Common myeloid progenitor, CD34-positive (primary cell): ENCODE data around the gene BCLAF1.

ENCODE experiments used
- CTCF ChIA-PET: fragments of 350-600 bp; sonication (Branson Sonifier 250); formaldehyde crosslinking; loops from one replicate; lab custom pipeline; 2021; ENCODE audit warnings: antibody characterized with exemption; lab: Charles Lee
- POLR2A ChIA-PET: fragments of 350-600 bp; sonication (Branson Sonifier 250); formaldehyde crosslinking; loops from one replicate; lab custom pipeline; 2021; ENCODE audit warnings: antibody characterized with exemption; lab: Charles Lee
- DNase-seq, 3 donors: peaks; one replicate each; pipeline versions ENCODE4 v3.0.0 to v3.0.0-alpha.2; 2013
- H3K27ac ChIP-seq, 2 experiments: 1 replicate in 1 of 2; 2 replicates in 1 of 2; pipeline ENCODE4 v1.7.0; 2013; ENCODE audit warnings: inconsistent platforms in 2 of 2, low read length in 2 of 2, mild to moderate bottlenecking in 2 of 2, low read depth in 1 of 2, moderate library complexity in 1 of 2; ENCODE audit not compliant: severe bottlenecking in 2 of 2, insufficient read depth in 1 of 2, poor library complexity in 1 of 2
- H3K27me3 ChIP-seq, 5 experiments: replicated peaks in 2 of 5; 1 replicate in 3 of 5; 2 replicates in 2 of 5; pipeline versions ENCODE4 v1.6.1 to v1.7.0; 2013; ENCODE audit warnings: low read length in 4 of 5, mild to moderate bottlenecking in 2 of 5, moderate library complexity in 2 of 5, inconsistent platforms in 1 of 5; ENCODE audit not compliant: insufficient read depth in 5 of 5, control insufficient read depth in 4 of 5
- H3K36me3 ChIP-seq, 4 experiments: 1 replicate in 2 of 4; 2 replicates in 2 of 4; pipeline versions ENCODE4 v1.6.1 to v1.7.0; 2013; ENCODE audit warnings: low read length in 3 of 4, control low read depth in 1 of 4, mild to moderate bottlenecking in 1 of 4; ENCODE audit not compliant: control insufficient read depth in 4 of 4, insufficient read depth in 4 of 4
- H3K4me1 ChIP-seq, 4 experiments: 1 replicate in 3 of 4; 2 replicates in 1 of 4; pipeline versions ENCODE4 v1.6.1 to v1.7.1; 2013; ENCODE audit warnings: low read length in 3 of 4, mild to moderate bottlenecking in 3 of 4, control low read depth in 1 of 4, inconsistent platforms in 1 of 4, moderate library complexity in 1 of 4; ENCODE audit not compliant: control insufficient read depth in 4 of 4, insufficient read depth in 4 of 4; ENCODE audit errors: control extremely low read depth in 1 of 4
- H3K4me3 ChIP-seq, 7 experiments: 1 replicate in 4 of 7; 2 replicates in 3 of 7; pipeline versions ENCODE4 v1.5.1 to v1.7.0; 2013; ENCODE audit warnings: mild to moderate bottlenecking in 7 of 7, low read length in 6 of 7, moderate library complexity in 6 of 7, inconsistent platforms in 2 of 7, low read depth in 2 of 7, control low read depth in 1 of 7; ENCODE audit not compliant: insufficient read depth in 4 of 7, control insufficient read depth in 1 of 7; ENCODE audit errors: extremely low read depth in 1 of 7
- H3K9me3 ChIP-seq, 5 experiments: 1 replicate in 4 of 5; 2 replicates in 1 of 5; pipeline versions ENCODE4 v1.6.1 to v1.7.1; 2013; ENCODE audit warnings: low read length in 4 of 5, mild to moderate bottlenecking in 2 of 5, inconsistent platforms in 1 of 5, low read depth in 1 of 5, moderate library complexity in 1 of 5; ENCODE audit not compliant: control insufficient read depth in 4 of 5, insufficient read depth in 2 of 5; ENCODE audit errors: control extremely low read depth in 1 of 5
- WGBS: methylation state at CpG from one replicate; pipeline ENCODE4 v1.1.5; 2013; ENCODE audit not compliant: insufficient coverage; 5-methylcytosine and 5-hydroxymethylcytosine counted together

The BCLAF1 gene

DNA sequence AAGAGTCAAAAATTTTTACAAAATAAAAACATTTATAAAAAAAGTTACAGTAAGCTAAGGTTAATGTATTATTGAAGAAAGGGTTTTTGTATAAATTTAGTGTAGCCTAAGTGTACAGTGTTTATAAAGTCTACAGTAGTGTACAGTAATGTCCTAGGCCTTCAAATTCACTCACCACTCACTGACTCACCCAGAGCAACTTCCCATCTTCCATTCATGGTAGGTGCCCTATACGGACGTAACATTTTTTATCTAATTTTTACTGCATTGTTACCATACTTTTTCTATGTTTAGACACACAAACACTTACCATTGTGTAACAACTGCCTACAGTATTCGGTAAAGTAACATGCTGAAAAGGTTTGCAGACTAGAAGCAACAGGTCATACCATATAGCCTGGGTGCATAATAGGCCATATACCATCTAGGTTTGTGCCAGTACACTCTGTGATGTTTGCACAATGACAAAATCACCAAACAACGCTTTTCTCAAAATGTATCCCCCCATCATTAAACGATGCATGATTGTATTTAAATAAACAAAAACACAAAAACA lies 45.5 kb downstream of the BCLAF1 start:
- H3K4me3 ChIP-seq, result no peak overlapping the region
- CTCF ChIA-PET, result interaction anchor here (1.5 kb wide), 1 partner anchor 18 kb away, joined by 6 read pairs; no protein-coding TSS in a partner anchor
- POLR2A ChIA-PET, result no interaction called here
- H3K36me3 ChIP-seq, result peaks cover 0 to 27% (median 6%) of the 10 kb centered on the region in 4 experiments
- 100% methylated on average over 1 of the region's 5 CpGs for WGBS
- DNase-seq, result no peak
- H3K4me1 ChIP-seq, result peaks cover 0 to 3% (median 1%) of the 10 kb centered on the region in 4 experiments
- H3K27me3 ChIP-seq, result no peaks in the 10 kb centered on the region
- H3K9me3 ChIP-seq, result no peaks in the 10 kb centered on the region
- no peak overlapping the region for H3K27ac ChIP-seq

DNA sequence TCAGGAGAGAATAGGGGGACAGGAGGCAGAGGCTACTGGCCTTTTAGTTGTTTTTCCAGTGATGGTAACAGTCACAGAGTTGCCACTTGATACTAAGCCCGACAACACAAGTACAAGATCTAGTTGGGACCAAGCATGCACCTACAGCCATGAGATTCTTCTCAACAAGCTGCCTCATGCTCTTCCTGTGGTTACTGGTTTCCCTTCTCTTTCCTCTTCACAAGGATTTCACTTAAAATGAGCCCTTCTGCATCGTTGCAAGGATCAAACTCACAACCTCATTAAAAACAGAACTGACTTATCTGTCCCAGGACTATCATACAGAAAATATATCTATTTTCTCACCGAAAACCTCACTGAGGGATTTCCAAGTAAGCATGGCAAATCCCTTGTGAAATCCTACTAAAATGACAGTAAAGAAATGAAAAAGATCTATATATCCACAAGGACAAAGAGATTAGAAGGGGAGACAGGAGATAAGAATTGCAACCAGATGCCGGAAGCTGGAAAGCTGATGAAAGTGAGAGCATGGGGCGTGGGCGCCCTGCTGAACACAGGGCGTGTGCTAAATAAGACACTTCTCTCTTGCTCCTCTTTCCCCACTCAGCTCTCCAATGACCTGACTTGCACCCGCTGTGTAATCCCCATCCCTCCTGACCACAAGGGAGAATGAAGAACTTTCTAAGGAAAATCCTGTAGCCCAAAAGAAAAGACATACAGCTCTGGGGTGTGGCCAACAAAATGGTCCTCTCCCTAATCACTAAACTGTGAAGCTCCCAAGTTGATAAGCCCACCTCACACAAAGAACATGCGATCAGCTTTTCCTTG lies 53.0 kb downstream of the BCLAF1 start:
- WGBS, result 46% methylated on average over 5 of the region's 9 CpGs
- H3K9me3 ChIP-seq, result no peaks in the 10 kb centered on the region
- peak in 2 of 3 donors; percentile 48 to 57 for DNase-seq
- ChIA-PET POLR2A (no interaction called here), CTCF (interaction anchor here (0.8 to 1.8 kb wide), 4 partner anchors 10 to 81 kb away, joined by 3 to 8 read pairs (median 4); no protein-coding TSS in a partner anchor)
- no peak overlapping the region for H3K27ac ChIP-seq
- H3K36me3 ChIP-seq, result peaks cover 0 to 38% (median 2%) of the 10 kb centered on the region in 4 experiments
- H3K4me1 ChIP-seq, result peaks cover 11 to 18% (median 15%) of the 10 kb centered on the region in 4 experiments
- peak overlapping the region in 2 of 7 experiments; percentile 24 to 30 for H3K4me3 ChIP-seq
- no peaks in the 10 kb centered on the region for H3K27me3 ChIP-seq

- H3K27ac ChIP-seq, result no peak overlapping the region
- WGBS, result 88% methylated on average over 4 of the region's 4 CpGs
- peaks cover 11 to 18% (median 15%) of the 10 kb centered on the region in 4 experiments for H3K4me1 ChIP-seq
- H3K4me3 ChIP-seq, result no peak overlapping the region
- H3K9me3 ChIP-seq, result no peaks in the 10 kb centered on the region
- no peaks in the 10 kb centered on the region for H3K27me3 ChIP-seq
- H3K36me3 ChIP-seq, result peaks cover 0 to 43% (median 4%) of the 10 kb centered on the region in 4 experiments
- no peak for DNase-seq
- CTCF ChIA-PET, result interaction anchor here (1.6 kb wide), 1 partner anchor 101 kb away, joined by 4 read pairs; no protein-coding TSS in a partner anchor
- POLR2A ChIA-PET, result no interaction called here
Observed at GRCh38 chr6:136235233-136235564, 54.4 kb downstream of the BCLAF1 start.

DNA sequence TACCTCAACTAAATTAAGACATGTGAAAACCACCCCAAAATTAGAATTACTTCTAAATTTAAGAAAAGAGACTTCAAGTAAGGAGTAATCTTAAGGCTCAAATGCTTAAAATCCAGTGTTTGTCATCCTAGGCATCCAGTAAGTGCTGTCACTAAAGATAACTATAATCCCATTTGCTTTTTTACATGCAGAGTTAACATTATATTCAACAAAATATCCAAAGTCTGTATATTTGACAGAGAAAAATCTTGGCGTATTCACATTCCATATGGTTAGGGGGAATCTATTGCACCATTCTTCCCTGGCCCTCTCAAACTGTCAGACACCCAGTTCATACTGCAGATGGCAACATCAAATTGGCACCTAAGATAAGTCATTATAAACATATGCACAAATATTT lies 56.9 kb downstream of the BCLAF1 start:
- H3K36me3 ChIP-seq, result peaks cover 0 to 26% (median 4%) of the 10 kb centered on the region in 4 experiments
- ChIA-PET POLR2A (no interaction called here), CTCF (no interaction called here)
- H3K4me3 ChIP-seq, result no peak overlapping the region
- H3K9me3 ChIP-seq, result no peaks in the 10 kb centered on the region
- no peak for DNase-seq
- no CpG with 5 or more reads among the region's 1 CpG for WGBS
- no peak overlapping the region for H3K27ac ChIP-seq
- H3K27me3 ChIP-seq, result no peaks in the 10 kb centered on the region
- H3K4me1 ChIP-seq, result peaks cover 13 to 22% (median 18%) of the 10 kb centered on the region in 4 experiments

- H3K4me1 ChIP-seq, result peaks cover 2 to 16% (median 11%) of the 10 kb centered on the region in 4 experiments
- DNase-seq, result no peak
- ChIA-PET CTCF (interaction anchor here (1.3 to 1.6 kb wide), 3 partner anchors 198 to 779 kb away, joined by 3 to 5 read pairs (median 5); no protein-coding TSS in a partner anchor), POLR2A (no interaction called here)
- no peaks in the 10 kb centered on the region for H3K9me3 ChIP-seq
- 100% methylated on average over 1 of the region's 2 CpGs for WGBS
- H3K27ac ChIP-seq, result no peak overlapping the region
- peaks cover 0 to 18% (median 4%) of the 10 kb centered on the region in 4 experiments for H3K36me3 ChIP-seq
- H3K27me3 ChIP-seq, result no peaks in the 10 kb centered on the region
- no peak overlapping the region for H3K4me3 ChIP-seq
Observed at GRCh38 chr6:136230219-136230853, 59.3 kb downstream of the BCLAF1 start.

GRCh38 chr6:136228814-136229213 lies 60.8 kb downstream of the BCLAF1 start:
- POLR2A ChIA-PET, result interaction anchor here (0.5 kb wide), 1 partner anchor 675 kb away, joined by 3 read pairs; no protein-coding TSS in a partner anchor
- H3K36me3 ChIP-seq, result peaks cover 0 to 10% (median 4%) of the 10 kb centered on the region in 4 experiments
- H3K4me3 ChIP-seq, result no peak overlapping the region
- no CpG with 5 or more reads among the region's 2 CpGs for WGBS
- no peaks in the 10 kb centered on the region for H3K27me3 ChIP-seq
- H3K9me3 ChIP-seq, result no peaks in the 10 kb centered on the region
- CTCF ChIA-PET, result no interaction called here
- DNase-seq, result peak in 1 of 3 donors; percentile 4
- H3K27ac ChIP-seq, result no peak overlapping the region
- peaks cover 2 to 16% (median 6%) of the 10 kb centered on the region in 4 experiments for H3K4me1 ChIP-seq
